ENCODE results near the gene ISCA1. TPM values are rescaled to one million over a fixed set of nuclear protein-coding genes. Genes with fewer than 3 reads are reported as not detected.
"Not testable (repeated sequence)": the region's sequence is repeated elsewhere in the genome, so short reads cannot be mapped to it uniquely, and the experiment has no call there.

The ISCA1 gene
- total and polyA plus RNA-seq, 10 of the 15 experiments (the other 5 are each of a cell fraction or from before 2014, with no cell fraction given): 8.9 to 36.0 (median 24.2) TPM

DNA sequence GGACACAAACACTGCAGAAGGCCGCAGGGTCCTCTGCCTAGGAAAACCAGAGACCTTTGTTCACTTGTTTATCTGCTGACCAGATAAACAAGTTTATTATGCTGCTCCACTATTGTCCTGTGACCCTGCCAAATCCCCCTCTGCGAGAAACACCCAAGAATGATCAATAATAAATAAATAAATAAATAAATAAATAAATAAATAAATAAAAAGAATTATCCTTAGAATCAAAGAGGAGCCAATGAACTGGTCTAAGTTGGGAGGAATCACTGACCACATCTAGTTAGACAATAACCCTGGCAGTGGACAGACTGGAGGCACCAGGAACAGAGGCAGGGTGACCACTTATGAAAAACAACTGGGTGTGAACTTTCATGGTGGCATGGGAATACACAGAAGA, 30.6 kb upstream of the ISCA1 start:
- H3K27me3 ChIP-seq (replicated peaks in 1 of 2; ENCODE audit: control insufficient read depth in 2 of 2, insufficient read depth in 2 of 2, low read length in 1 of 2); DNase-seq (ENCODE audit: low read depth, low spot score); H3K9ac ChIP-seq (ENCODE audit: control insufficient read depth, insufficient read depth, low read length); H3K9me3 ChIP-seq (replicated peaks; ENCODE audit: control insufficient read depth, insufficient read depth, low read length); H3K4me2 ChIP-seq (ENCODE audit: control insufficient read depth, insufficient read depth); H3K4me3 ChIP-seq; in situ Hi-C loops (cut with MboI); H3K27ac ChIP-seq (ENCODE audit: control insufficient read depth, insufficient read depth); ATAC-seq; intact Hi-C loops (cut with micrococcal nuclease; ENCODE audit: unreplicated experiment); RAD21 ChIA-PET (ENCODE audit: unreplicated experiment); H4K20me1 ChIP-seq (ENCODE audit: control insufficient read depth, insufficient read depth); H3K79me2 ChIP-seq (ENCODE audit: control insufficient read depth, insufficient read depth, low read length); H2AFZ ChIP-seq (ENCODE audit: control insufficient read depth, low read depth, low read length); CTCF ChIA-PET; FAIRE-seq; H3K4me1 ChIP-seq (ENCODE audit: control insufficient read depth, insufficient read depth, low read length); BruUV-seq (replicated peaks); POLR2A ChIA-PET: not testable (repeated sequence)
- SMC1A ChIA-PET (ENCODE audit: uncharacterized antibody, unreplicated experiment): interaction anchor here (0.6 kb wide), 1 partner anchor 13 kb away, joined by 3 read pairs; no protein-coding TSS in a partner anchor
- WGBS (ENCODE audit: insufficient coverage, insufficient replicate concordance, low lambda C conversion rate, missing lambda C conversion rate): 88% methylated on average over 1 of the region's 2 CpGs
- H3K36me3 ChIP-seq (ENCODE audit: control insufficient read depth in 2 of 2, insufficient read depth in 2 of 2, low read length in 1 of 2): peaks cover 3 to 26% of the 10 kb centered on the region in 2 experiments

DNA sequence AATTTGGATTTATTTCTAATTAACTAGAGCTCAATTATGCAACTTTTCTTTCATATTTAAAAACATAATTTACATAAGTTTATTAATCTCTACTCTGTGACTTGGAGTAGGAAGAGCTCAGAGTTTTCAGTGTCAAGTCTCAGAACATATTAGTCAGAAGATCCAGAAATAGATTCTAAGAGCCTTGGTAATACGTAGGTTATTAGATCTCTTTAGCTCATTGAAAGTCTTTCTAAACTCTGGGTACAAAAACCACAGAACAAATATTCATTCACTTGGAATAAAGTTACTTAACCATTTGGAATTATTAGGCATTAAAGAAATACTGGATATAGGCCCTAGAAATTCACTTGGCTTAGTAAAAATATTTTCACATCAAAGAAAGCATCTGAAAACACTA, 26.3 kb upstream of the ISCA1 start:
- POLR2A ChIA-PET: interaction anchor here (0.5 kb wide), 1 partner anchor 29 kb away, joined by 4 read pairs; no protein-coding TSS in a partner anchor
- Histone ChIP-seq H3K27me3 (replicated peaks in 1 of 2; ENCODE audit: control insufficient read depth in 2 of 2, insufficient read depth in 2 of 2, low read length in 1 of 2) (no peaks in the 10 kb centered on the region), H4K20me1 (ENCODE audit: control insufficient read depth, insufficient read depth) (no peaks in the 10 kb centered on the region), H3K4me1 (ENCODE audit: control insufficient read depth, insufficient read depth, low read length) (no peaks in the 10 kb centered on the region), H3K36me3 (ENCODE audit: control insufficient read depth in 2 of 2, insufficient read depth in 2 of 2, low read length in 1 of 2) (peaks cover 5 to 27% of the 10 kb centered on the region in 2 experiments; a peak in 3 of 4 replicates), H3K27ac (ENCODE audit: control insufficient read depth, insufficient read depth) (no peak overlapping the region), H3K79me2 (ENCODE audit: control insufficient read depth, insufficient read depth, low read length) (no peaks in the 10 kb centered on the region), H3K4me3 (no peak overlapping the region), H3K4me2 (ENCODE audit: control insufficient read depth, insufficient read depth) (no peak overlapping the region), H3K9me3 (replicated peaks; ENCODE audit: control insufficient read depth, insufficient read depth, low read length) (no peaks in the 10 kb centered on the region), H2AFZ (ENCODE audit: control insufficient read depth, low read depth, low read length) (no peak overlapping the region), H3K9ac (ENCODE audit: control insufficient read depth, insufficient read depth, low read length) (no peak overlapping the region)
- ATAC-seq (no peak), DNase-seq (ENCODE audit: low read depth, low spot score) (no peak), FAIRE-seq (no peak)
- intact Hi-C loops (cut with micrococcal nuclease; ENCODE audit: unreplicated experiment): no loop called here
- 45% methylated on average over 1 of the region's 1 CpG for WGBS (ENCODE audit: insufficient coverage, insufficient replicate concordance, low lambda C conversion rate, missing lambda C conversion rate)
- CTCF ChIA-PET: interaction anchor here (1.0 to 1.3 kb wide), 2 partner anchors 51 to 107 kb away, joined by 3 read pairs; no protein-coding TSS in a partner anchor
- BruUV-seq (replicated peaks): no TSS peak
- SMC1A ChIA-PET (ENCODE audit: uncharacterized antibody, unreplicated experiment): interaction anchor here (0.9 to 1.0 kb wide), 3 partner anchors 31 to 209 kb away, joined by 3 read pairs; no protein-coding TSS in a partner anchor
- in situ Hi-C loops (cut with MboI): no loop called here
- RAD21 ChIA-PET (ENCODE audit: unreplicated experiment): no interaction called here
- TF ChIP-seq MEF2B (IDR thresholded peaks at IDR 0.05; ENCODE audit: partially characterized antibody, poor library complexity, severe bottlenecking): no peak
- no peak for TF ChIP-seq CREB1 (IDR thresholded peaks at IDR 0.05; ENCODE audit: low read depth)
- TF ChIP-seq BMI1 (IDR thresholded peaks at IDR 0.05; ENCODE audit: borderline replicate concordance): no peak
- no peak for TF ChIP-seq CBX3 (IDR thresholded peaks at IDR 0.05; ENCODE audit: borderline replicate concordance, low read depth)
- TF ChIP-seq TARDBP (IDR thresholded peaks at IDR 0.05; ENCODE audit: borderline replicate concordance): no peak
- TF ChIP-seq MYB (IDR thresholded peaks at IDR 0.05; ENCODE audit: borderline replicate concordance, low read depth, low read length): no peak
- no peak for TF ChIP-seq RBBP5 (conservative IDR thresholded peaks at IDR 0.05)
- TF ChIP-seq CREM (IDR thresholded peaks at IDR 0.05; ENCODE audit: low read depth): no peak
- TF ChIP-seq CBX5 (IDR thresholded peaks at IDR 0.05; ENCODE audit: low read depth): no peak
- TF ChIP-seq SIN3A (IDR thresholded peaks at IDR 0.05; ENCODE audit: low read depth, low read length): no peak
- TF ChIP-seq, protein P1, sequence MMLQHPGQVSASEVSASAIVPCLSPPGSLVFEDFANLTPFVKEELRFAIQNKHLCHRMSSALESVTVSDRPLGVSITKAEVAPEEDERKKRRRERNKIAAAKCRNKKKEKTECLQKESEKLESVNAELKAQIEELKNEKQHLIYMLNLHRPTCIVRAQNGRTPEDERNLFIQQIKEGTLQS (IDR thresholded peaks at IDR 0.05; ENCODE audit: borderline replicate concordance, extremely low read depth, low read depth, low read length): no peak
- TF ChIP-seq SP1 (IDR thresholded peaks at IDR 0.05; ENCODE audit: low read depth, low read length): no peak
- no peak for TF ChIP-seq EZH2 (IDR thresholded peaks at IDR 0.05; ENCODE audit: borderline replicate concordance, control insufficient read depth, low read depth, low read length)
- TF ChIP-seq ZNF274 (IDR thresholded peaks at IDR 0.05; ENCODE audit: insufficient read depth, insufficient read length): no peak

Measured in GM12878 (cell line).